NCI-H1092 (cell line): ENCODE data around the gene ECM2.

Source experiments
- DNase-seq: peaks from one replicate; lab custom pipeline; 2025; lab: John Stamatoyannopoulos, UW

ECM2 gene

DNA sequence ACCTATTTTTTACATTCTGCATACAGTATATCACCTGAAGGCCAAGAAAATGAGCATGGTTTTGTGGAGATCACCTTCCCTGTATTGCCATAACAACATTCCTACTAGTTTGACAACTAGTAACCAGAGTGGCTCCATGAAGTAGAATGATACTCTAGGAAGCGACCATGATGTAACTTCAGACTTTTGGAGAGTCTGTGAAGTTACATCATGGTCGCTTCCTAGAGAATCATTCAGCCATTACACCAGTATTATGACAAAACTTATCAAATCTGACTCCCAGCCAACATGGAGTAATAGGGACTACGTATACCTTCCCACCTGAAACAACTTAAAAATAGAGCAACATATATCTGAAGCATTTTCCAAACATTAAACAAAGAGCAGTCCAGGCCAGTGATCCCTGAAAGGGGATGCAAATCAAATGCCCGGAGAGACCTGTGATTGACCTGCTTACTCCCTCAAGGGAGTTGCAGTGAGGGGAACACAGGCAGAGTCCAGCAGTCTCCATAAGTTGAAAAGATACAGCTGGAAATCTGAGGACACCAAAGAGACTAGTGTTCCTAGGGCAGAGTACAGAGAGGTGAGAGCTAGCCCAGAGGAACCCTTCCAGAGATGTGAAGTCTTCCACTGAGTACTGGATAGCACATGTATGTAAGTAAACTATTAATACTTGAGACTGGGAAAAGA lies 7.8 kb downstream of the ECM2 start:
- no peak for DNase-seq

- no peak for DNase-seq
Observed at GRCh38 chr9:92527291-92527828, 8.4 kb downstream of the ECM2 start.

GRCh38 chr9:92525306-92525705 lies 10.5 kb downstream of the ECM2 start:
- DNase-seq = no peak

GRCh38 chr9:92524881-92525280 lies 10.9 kb downstream of the ECM2 start:
- no peak for DNase-seq

DNA sequence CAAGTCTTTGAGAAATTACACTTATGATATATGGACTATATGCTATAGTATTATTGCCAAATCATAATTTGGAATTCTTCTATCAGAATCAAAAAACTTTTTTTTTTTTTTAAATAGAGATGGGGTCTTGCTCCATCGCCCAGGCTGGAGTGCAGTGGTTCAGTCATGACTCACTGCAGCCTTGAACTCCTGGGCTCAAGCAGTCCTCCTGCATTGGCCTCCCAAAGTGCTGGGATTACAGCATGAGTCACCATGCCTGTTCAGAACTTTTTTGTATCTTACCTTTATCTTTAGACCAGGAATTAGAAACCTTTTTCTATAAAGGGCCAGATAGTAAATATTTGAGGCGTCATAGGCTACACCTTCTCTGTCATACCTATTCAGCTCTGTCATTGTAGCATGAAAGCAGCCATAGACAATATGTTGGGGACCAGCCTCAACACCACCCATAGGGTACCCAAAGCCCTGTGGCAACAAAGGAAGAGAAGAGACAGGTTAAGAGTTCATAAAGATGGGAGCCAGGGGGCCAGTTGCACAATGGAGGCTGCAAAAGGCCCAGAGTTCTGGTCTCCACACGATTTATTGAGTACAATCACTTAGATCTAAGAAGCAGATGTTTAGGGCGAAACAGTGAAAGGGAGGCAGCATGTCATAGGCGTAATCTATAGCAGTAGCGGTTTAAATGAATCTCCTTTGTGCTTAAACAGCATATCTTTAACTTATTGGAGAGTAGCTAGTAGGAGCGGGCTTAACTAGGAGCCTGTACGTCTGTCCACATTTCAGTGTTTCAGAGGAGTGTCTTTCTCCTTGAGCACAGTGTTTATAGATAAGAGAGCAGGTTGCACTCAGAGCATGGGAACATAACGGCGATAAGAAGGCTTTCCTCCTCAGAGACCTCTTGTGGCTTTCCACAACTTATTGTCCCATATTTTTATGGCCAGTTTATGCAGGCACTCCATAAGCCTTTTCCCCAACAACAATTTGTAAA lies 12.5 kb downstream of the ECM2 start:
- DNase-seq = no peak

- no peak for DNase-seq
Observed at GRCh38 chr9:92520837-92521236, 15.0 kb downstream of the ECM2 start.

DNA sequence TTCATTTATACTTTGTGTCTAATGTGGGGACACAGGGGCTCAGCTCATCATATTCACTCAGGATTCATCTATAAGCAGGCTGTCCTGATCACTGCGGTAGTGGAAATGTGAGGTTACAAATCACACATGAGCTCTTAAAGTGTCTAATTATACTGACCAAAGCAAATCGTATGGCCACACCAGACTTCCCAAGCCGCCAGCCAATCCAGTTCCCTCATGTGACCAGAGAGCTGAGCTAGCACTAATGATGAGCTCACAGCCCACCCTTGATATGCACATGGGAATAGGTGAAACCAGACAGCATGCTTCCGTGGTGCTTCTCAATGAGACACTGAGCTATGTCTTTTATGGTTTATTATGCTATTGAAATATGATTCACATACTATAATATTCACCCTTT lies 17.6 kb downstream of the ECM2 start:
- no peak for DNase-seq

- DNase-seq = no peak
Observed at GRCh38 chr9:92517046-92517445, 18.7 kb downstream of the ECM2 start.

- DNase-seq = no peak
Observed at GRCh38 chr9:92516521-92516920, 19.3 kb downstream of the ECM2 start.

GRCh38 chr9:92514635-92515034 lies 21.2 kb downstream of the ECM2 start:
- DNase-seq = no peak

GRCh38 chr9:92513349-92513748 lies 22.4 kb downstream of the ECM2 start:
- DNase-seq = no peak

DNA sequence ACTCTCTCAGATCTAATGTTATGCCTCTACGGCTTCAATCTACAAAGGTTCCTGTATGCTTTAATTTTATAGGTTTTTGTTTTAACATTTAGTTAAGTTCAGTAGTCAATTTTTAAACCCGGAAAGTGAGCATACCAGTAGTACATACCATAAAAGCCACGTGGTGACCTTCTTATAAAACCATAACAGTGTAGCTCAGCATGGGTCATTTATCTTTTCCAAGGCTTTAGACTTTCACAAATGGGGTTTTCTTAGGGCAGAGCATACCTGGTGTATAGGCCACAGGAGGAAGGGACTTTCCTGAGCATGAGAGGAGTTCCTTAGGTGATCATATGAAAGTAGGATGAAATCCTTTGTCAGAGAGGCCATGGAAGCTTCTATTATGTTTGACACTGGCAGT lies 23.2 kb downstream of the ECM2 start:
- DNase-seq = no peak

GRCh38 chr9:92510747-92511146 lies 25.0 kb downstream of the ECM2 start:
- DNase-seq = no peak

DNA sequence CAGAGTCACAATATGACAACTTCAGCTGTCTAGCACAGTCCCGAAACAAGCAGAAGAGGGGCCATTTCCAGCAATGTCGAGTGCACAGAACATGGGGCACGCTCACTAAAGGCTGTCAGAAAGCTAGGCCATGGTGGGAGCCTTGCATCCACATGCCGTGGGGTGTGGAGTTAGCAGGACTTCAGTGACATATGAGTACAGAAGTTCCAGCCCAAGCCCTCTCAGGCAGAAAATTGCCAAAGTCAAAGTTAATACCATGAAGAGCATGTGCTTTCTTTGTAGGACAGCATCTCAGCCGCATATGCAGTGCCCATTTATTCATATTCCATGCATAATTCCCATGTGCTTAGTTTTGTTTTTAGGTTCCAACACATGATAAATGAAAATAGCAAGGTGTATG lies 26.7 kb downstream of the ECM2 start:
- no peak for DNase-seq

- DNase-seq = no peak
Observed at GRCh38 chr9:92508018-92508820, 27.6 kb downstream of the ECM2 start.

DNA sequence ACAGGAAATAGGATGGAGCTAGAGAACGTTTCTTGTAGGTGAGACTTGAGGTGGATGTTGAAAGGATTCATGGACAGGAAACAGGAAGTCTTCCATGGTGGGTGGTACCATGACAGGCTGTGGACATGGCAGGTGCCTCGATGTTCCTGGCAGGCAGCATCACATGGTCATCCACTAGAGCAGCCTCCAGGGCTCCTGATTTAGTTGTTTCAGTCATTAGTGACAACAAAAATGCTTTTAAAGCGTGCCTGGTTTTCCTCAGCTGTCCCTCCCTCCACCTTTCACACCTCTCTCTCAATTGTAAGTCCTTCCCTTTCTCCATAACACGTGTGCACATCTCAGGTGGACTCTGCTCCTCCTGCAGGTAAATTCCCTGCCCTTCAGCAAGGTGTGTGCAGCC lies 28.3 kb downstream of the ECM2 start:
- DNase-seq = no peak

DNA sequence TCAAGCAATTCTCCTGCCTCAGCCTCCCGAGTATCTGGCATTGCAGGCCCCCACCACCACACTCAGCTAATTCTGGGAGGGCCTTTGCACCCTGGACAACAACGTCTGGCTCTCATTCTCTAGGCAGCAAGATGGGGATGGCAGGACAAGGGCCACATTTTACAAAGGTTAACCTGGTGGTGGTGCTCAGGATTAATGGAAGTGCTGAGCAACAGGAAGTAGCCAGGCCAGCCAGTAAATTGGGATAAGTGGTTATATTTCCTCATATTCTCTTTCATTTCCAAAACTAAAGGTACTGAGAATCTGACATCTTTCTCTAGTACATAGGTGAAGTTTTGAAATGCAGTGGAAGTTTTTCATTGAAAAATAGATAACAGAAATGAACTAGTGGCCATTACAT lies 28.8 kb downstream of the ECM2 start:
- no peak for DNase-seq

GRCh38 chr9:92506184-92506857 lies 29.5 kb downstream of the ECM2 start:
- DNase-seq = no peak

DNA sequence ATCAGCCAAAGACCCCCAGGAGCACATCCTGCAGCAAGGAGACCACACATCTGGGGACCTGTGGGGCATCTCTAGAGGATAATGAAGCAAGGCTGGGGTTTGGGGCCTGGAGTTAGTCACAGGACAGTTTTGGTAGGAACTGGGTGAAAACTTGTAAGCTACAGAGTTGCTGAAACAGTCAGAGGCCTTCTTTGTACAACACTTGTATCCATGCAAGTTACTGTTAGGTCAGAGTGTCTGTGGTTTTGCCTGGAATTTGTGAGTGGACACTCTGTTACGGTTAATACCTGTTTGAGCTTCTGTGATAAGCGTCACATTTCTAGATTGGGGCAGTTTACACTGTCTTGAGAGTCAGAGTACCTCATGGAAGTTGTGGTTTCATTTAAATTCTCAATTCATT lies 30.9 kb downstream of the ECM2 start:
- no peak for DNase-seq

- DNase-seq = no peak
Observed at GRCh38 chr9:92503156-92503555, 32.6 kb downstream of the ECM2 start.

GRCh38 chr9:92501671-92502393 lies 34.0 kb downstream of the ECM2 start:
- no peak for DNase-seq
